ENCODE results near the gene CACNA2D3.

The CACNA2D3 gene

GRCh38 chr3:54776601-54777000 lies 654.2 kb downstream of the CACNA2D3 start:
- DNase-seq = no peak

- DNase-seq = no peak
Observed at GRCh38 chr3:54777141-54777540, 654.8 kb downstream of the CACNA2D3 start.

- no peak for DNase-seq
Observed at GRCh38 chr3:54780336-54780735, 658.0 kb downstream of the CACNA2D3 start.

- no peak for DNase-seq
Observed at GRCh38 chr3:54781728-54782127, 659.4 kb downstream of the CACNA2D3 start.

- DNase-seq = no peak
Observed at GRCh38 chr3:54783611-54784010, 661.3 kb downstream of the CACNA2D3 start.

- no peak for DNase-seq
Observed at GRCh38 chr3:54784021-54784420, 661.7 kb downstream of the CACNA2D3 start.

- no peak for DNase-seq
Observed at GRCh38 chr3:54785976-54786375, 663.6 kb downstream of the CACNA2D3 start.

- DNase-seq = no peak
Observed at GRCh38 chr3:54790051-54790450, 667.7 kb downstream of the CACNA2D3 start.

- no peak for DNase-seq
Observed at GRCh38 chr3:54791501-54792156, 669.3 kb downstream of the CACNA2D3 start.

- no peak for DNase-seq
Observed at GRCh38 chr3:54792584-54792983, 670.2 kb downstream of the CACNA2D3 start.

- DNase-seq = no peak
Observed at GRCh38 chr3:54793171-54793570, 670.8 kb downstream of the CACNA2D3 start.

GRCh38 chr3:54797111-54797510 lies 674.8 kb downstream of the CACNA2D3 start:
- no peak for DNase-seq

GRCh38 chr3:54800478-54800877 lies 678.1 kb downstream of the CACNA2D3 start:
- no peak for DNase-seq

GRCh38 chr3:54801977-54802376 lies 679.6 kb downstream of the CACNA2D3 start:
- DNase-seq = no peak

- no peak for DNase-seq
Observed at GRCh38 chr3:54810401-54810800, 688.0 kb downstream of the CACNA2D3 start.

GRCh38 chr3:54814224-54814623 lies 691.9 kb downstream of the CACNA2D3 start:
- no peak for DNase-seq

- no peak for DNase-seq
Observed at GRCh38 chr3:54817628-54818027, 695.3 kb downstream of the CACNA2D3 start.

- DNase-seq = no peak
Observed at GRCh38 chr3:54818486-54818885, 696.1 kb downstream of the CACNA2D3 start.

- no peak for DNase-seq
Observed at GRCh38 chr3:54818942-54819341, 696.6 kb downstream of the CACNA2D3 start.

- no peak for DNase-seq
Observed at GRCh38 chr3:54819946-54820345, 697.6 kb downstream of the CACNA2D3 start.

- DNase-seq = no peak
Observed at GRCh38 chr3:54822206-54822605, 699.9 kb downstream of the CACNA2D3 start.

GRCh38 chr3:54826251-54826691 lies 703.9 kb downstream of the CACNA2D3 start:
- DNase-seq = no peak

- DNase-seq = no peak
Observed at GRCh38 chr3:54827056-54827687, 704.8 kb downstream of the CACNA2D3 start.

- no peak for DNase-seq
Observed at GRCh38 chr3:54827776-54828175, 705.4 kb downstream of the CACNA2D3 start.

- DNase-seq = no peak
Observed at GRCh38 chr3:54830658-54831057, 708.3 kb downstream of the CACNA2D3 start.
